HG03354 (cell line): ENCODE measurements around the gene HIVEP2.

Source experiments
- ATAC-seq: cut with Tn5 transposase; IDR thresholded peaks from one replicate; pipeline ENCODE4 v1.9.1; 2021; ENCODE audit warnings: mild to moderate bottlenecking; ENCODE audit not compliant: unreplicated experiment, poor library complexity, severe bottlenecking

Gene HIVEP2

DNA sequence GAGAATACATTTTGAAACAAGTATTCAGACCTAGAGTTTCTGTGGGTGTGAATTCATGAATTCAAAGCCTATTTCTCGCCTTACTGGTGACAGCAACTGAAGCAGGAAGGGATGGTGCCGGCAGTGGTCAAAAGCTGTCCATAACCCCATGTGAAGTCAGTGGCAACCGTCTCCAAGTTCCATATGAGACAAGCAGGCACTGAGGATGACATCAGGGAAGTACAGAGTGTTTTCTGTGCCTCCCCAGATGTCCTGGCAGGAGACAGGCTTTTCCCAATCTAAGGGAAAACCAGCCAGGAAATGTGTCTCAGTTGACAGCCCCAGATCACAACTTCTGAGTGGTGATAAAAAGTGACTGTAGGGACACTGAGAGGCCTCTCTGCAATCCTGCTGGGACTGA is 66.6 kb downstream of the HIVEP2 start:
- no peak for ATAC-seq

DNA sequence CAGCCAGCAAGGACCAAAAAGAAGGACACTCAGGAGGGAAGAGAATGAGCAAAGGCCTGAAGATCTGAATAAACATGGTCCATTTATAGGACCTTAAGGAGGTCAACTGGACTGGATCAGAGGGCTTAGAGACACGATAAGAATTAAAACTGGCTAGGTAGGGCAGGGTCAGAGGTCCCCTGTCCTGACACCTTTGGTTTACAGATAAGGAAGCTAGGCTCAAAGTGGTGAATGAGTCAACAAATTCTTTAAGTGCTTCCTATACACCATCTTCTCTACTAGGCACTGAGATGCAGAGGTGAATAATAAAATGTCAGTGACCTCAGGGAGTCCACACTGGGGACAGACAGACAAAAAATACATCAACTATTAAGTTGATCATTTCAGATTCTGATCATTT is 70.3 kb downstream of the HIVEP2 start:
- no peak for ATAC-seq

DNA sequence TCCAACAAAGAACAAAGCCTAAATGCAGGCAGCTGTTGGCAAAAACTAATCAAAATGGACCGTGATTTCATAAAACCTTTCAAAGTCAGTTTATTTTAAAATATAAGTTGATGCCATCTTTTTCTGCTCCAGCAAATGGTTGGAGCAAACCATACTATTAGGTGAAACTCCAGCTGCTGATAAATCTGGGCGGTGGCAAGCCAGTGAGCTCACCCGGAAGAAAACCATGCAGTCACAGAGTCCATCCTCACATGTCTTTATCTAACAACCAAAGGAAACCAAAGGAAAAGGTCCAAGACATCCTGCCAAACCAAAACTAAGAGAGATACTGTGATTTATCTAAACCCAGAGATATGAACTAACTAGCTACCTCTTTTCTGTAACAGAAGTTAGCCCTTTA is 72.6 kb downstream of the HIVEP2 start:
- no peak for ATAC-seq

DNA sequence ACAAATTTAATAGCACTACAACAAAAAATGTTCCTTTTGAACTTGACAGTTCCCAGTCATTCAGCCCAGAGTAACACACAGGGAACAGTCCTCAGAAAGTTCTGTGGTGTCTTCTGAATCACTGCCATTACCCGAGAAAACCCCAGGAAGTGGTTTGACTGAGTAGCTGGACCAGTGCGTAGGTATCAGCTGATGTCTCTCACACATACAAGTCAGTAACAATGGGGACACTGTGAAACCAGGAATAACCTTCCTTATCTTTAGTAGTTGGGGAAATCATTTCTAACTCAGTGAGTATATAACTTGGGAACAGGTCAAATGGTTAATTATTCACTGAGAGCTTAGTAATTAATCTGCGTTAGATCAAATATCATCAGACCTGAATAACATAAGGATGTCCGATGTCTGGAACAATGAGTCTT is 73.1 kb downstream of the HIVEP2 start:
- ATAC-seq, result peak; percentile 86

DNA sequence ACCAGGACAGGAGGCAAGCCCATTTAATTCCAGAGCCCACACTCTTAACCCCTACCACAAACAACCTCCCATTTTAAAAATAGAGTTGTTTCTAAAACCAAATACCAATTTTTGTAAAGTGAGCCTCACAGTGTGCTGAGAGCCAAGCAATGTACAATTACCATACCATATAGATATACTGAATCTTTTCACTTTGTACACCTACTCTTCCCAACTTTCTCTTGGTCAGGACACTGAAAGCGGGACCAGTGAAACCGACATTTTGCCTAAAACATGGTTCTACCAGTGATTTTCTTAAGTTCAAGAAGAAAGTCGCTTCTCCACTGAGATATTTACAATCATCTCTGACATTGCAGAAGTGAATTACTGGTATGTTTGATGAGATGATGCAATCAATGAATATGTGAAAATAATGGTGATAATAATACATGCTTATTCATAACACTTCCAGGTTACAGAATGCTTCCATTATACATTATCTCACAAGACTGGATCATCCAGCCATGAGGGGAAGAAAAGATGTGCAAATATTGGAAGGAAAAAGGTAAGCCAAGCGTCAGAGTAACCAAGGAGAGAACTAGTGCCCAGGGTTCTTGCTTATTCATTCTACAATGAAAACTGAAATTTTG is 74.1 kb downstream of the HIVEP2 start:
- ATAC-seq, result no peak

DNA sequence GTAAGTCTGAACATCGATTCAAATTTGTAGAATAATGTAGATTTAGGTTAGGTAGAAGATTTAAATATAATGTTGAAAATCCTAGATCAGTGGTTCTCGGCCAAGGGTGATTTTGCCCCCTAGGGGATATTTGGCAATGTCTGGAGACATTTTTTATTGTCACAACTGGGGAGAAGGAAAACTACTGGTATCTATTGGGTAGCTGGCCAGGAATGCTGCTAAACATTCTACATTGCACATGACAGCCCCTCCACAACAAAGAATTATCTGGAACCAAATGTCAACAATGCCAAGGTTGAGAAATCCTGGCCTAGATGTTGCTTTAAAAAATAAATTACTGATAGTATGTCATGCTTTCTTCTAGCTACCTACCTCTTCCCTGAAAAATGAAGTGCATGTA is 76.1 kb downstream of the HIVEP2 start:
- ATAC-seq, result no peak

DNA sequence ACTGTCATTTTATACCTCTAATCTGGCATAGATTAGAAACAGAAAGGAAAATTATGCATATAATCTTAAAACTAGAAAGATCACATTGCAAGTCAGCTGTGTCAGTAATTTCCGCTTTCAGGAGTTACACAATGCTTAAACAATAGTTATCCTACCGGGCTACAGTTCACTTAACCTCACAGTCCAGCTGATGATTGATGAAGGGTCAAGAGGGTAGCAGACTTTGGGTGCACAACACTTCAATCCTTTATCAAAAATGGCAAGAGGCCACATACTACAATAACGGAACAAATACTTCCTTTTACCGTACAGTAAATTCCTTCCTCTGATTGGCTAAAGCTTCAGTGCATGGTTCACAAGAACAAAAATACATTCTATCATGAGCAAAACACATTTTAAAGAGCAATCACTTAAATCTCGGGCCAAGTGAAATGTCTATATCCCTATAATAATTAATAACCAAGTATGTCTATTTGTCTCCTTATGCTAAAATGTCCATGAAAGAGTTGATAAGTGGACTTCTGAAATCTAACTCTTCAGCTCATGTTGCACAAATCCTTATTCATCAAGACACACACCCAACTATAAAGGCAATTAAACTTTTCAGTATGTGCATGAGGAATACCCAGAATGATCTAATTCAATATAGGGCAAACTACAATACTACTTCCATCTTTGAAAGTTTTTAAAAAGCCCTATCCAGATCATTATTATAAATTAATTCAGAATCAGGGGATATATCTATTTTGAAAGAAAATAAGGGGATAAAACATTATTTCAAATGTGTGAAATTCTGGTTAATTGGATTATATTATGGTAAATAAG is 76.8 kb downstream of the HIVEP2 start:
- peak; percentile 58 for ATAC-seq

DNA sequence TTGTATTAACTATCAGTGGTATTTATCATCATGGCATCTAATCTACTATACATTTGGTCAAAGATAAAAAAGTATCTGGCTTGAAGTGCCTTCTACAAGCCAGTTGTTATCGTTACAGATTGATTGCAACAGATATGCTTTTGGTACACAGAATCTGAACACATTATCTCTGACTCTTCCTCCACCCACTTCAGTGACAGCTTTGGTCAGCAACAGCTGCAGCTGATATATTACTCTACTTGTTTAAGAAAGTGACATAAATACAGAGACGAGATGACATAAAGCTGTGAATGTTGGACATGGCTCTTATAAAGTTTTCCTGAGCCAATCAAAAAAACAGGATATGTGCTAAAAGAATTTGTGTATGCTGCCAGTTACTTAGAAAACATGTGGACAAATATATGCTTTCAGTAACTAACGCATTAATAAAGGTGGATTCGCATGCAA is 77.6 kb downstream of the HIVEP2 start:
- no peak for ATAC-seq

DNA sequence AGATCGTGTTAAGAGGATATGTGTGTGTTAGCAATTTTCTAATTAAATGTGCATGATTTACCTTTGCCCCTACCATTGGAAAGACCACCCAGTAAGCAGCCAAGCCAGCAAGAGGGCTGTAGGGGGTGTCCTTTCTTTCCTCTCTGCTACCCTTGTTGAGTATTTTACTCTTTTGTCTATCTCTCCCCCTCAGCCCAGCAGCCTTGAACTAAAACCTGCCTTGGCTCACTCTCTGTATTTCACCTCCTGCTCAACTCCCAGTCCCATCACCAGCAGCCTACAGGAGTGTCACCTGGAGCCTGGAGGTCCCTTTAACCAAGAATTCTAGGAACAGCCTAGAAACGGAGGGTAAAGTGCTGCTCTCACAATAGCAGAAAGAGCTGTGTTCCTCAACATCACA is 81.0 kb downstream of the HIVEP2 start:
- ATAC-seq, result no peak

DNA sequence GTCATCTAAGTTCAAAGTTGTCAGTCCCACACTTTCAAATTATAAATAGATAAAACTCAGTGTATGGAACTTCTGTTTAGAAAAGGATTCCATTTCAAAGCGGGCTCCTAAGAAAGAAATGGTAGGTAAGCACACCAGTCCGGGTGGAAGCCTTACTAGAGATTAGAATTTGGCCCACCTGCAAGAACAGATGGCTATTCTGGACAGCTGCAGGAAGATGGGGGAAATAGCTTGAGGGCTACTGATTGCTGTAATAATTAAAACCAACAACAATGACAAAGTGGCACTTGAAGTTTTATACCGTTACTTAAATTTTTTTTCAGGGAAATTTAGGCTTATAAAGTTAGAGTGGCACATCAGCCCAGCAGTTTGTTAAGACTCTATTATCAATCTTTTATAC is 83.3 kb downstream of the HIVEP2 start:
- ATAC-seq, result no peak

DNA sequence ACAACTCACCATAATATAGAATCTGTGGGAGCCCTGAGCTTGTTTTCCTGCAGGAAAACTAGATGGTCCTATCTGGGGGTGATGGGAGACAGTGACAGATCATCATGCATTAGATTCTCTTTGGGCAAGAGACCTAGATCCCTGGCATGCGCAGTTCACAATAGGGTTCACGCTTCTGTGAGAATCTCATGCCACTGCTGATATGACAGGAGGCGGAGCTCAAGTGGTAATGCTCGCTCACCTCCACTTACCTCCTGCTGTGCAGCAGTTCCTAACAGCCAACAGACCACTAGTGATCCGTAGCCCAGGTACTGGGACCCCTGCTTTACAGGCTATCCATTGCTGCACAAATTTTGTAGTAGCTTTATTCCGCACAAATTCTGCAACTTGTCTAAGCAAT is 84.5 kb downstream of the HIVEP2 start:
- ATAC-seq, result no peak

DNA sequence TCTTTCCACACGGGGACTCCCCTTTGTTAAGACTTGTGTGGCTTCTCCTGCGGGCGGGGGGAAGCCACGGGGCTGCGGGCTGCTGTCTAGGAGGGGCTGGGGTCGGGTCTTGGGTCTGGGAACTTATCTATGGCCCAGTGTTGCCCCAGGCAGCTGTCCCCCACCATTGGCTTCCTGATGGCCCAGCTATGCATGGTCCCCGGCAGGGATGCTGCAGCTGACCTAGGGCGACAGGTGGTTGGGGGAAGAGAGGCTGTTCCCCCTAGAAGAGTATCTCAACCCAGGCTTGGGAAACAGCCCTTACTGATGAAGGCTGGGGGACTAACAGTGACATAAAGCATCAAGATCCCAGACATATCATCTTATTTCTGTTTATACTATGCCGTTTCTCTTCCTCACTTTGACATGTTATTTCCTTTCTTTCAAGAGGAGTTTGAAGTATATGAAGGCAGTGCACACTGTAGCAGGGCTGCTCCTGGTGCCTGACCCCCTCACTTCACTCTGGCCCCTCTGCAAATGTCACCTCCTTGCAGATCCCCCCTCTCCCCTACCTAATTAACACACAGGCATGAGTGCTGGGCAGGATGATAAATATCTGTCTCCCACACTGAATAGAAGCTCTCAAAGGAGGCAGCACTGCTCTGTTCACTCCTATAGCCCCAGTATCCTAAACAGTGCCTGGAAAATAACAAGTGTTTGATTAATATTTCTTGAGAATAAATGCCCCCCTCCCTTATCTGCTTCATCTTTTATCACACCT is 87.0 kb downstream of the HIVEP2 start:
- ATAC-seq, result peak; percentile 12

DNA sequence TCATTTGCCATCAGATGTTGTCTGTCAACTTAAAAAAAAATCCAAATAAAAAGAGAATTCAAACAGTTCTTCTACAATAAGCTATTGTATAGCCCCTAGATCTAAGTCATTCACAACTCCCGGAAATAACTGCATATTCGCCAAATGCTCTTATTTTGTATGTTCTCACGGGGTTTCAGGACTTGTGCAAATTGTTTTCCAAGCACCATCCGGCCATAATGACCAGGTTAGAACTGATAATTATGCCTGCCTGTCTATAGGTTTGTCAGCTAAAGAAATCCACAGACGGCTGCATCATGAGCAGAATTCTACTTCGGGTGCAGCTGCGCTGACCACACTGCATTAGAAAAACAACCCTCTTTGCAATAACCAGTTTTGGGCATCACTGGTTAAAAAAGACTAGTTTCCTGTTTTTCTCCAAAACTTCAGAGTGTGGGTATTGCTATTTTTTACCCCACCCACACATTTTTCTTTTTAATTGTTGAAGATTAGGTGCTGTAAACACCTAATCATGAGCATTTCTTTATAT is 87.7 kb downstream of the HIVEP2 start:
- ATAC-seq, result peak; percentile 61

DNA sequence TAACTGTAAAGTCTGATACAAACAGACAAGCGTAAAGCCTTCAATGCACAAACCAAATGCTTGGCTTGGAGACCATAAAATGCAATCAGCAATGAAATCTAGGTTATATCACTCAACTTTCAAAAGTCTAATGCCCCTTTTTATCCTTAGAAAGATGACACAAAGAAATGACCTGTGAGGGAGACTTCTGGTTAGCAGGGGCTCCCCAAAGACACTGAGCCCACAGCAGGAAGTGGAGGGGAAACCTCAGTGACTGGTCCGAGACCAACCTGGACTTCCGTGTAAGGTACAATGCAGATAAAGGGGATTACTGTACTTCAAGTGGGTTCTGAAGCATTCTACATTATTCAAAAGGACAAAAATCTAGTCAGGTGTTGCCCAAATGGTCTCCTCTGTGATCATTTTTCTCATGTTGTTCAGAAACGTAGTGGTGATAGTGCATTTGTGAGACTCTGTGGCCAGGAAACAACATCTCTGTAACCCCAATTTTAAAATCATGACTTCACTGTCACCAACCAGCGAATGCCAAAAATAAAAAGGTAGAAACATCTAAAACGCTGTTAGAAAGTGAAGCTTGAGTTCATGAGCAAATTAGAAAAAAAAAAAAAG is 88.2 kb downstream of the HIVEP2 start:
- peak; percentile 66 for ATAC-seq

DNA sequence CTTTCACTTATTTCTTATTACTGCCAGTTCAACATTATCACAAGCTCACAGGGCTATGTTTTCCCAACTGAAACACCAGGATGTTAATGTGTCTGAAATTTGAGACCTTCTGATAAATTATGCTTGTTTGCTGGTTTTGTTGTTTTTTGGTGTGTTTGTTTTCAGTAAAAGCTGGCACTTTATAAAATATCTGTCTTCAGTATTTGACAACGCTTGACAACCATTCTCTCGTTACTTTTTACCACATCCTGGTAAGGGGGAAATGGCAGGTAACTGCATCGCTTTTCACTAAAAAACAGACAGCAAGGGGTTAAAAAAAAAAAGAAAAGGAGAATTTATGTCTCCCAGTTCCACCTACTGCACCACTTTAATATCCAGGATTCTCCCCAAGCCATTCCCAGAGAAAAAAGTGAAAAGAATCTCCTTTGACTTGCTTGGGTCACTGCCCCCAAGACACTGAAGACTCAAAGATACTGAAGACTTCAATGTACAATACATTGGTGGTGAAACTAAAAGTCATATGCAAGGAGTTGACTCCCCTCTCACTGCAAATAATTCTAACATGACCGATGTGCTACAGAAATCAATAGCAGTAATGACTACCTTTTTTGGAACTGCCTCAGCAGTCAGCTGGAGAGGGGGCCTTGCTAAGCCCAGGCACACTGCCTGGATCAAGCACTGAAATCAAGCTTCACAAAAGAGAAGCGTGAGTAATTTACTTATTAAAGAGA is 88.9 kb downstream of the HIVEP2 start:
- peak; percentile 40 for ATAC-seq

DNA sequence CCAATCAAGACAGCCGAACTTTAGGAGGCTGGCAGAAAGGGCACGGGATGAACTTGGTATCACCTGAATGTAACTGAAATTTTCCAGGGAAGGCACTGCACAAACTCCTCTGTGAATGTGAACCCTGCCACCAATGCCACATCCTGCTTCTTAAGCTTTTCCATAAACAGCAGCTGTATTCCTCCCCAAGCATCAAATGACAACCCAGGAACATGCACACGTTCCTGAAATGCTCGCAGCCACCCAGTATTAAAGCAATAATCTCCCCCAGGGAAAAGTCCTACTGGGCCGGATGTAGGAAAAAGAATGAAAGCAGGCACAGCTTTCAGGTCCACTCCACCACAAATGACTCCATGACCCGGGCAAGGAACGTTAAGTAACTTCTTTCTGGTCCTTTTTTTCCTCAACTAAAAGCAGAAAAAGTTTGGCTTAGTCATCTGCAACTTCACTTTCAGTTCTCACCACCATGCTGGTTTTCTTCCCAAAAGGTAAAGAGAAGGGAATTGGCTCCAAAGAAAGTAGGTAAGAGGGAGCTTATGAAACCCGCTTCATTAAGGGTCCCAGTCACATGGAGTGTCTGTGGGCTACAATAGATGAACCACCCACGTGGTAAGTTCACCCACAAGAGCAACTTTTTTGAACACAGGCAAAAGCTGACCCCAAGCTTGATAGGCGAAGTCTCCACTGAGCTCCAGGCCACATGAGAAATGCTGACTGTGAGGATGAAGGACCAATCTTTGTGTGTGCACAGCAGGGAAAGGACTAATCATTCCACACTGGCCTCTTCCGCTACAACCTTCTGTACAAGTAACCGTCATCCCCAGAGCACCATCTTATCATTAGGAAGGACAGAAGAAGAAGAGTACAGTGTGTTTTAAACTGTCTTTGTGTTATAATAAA is 90.1 kb downstream of the HIVEP2 start:
- no peak for ATAC-seq

DNA sequence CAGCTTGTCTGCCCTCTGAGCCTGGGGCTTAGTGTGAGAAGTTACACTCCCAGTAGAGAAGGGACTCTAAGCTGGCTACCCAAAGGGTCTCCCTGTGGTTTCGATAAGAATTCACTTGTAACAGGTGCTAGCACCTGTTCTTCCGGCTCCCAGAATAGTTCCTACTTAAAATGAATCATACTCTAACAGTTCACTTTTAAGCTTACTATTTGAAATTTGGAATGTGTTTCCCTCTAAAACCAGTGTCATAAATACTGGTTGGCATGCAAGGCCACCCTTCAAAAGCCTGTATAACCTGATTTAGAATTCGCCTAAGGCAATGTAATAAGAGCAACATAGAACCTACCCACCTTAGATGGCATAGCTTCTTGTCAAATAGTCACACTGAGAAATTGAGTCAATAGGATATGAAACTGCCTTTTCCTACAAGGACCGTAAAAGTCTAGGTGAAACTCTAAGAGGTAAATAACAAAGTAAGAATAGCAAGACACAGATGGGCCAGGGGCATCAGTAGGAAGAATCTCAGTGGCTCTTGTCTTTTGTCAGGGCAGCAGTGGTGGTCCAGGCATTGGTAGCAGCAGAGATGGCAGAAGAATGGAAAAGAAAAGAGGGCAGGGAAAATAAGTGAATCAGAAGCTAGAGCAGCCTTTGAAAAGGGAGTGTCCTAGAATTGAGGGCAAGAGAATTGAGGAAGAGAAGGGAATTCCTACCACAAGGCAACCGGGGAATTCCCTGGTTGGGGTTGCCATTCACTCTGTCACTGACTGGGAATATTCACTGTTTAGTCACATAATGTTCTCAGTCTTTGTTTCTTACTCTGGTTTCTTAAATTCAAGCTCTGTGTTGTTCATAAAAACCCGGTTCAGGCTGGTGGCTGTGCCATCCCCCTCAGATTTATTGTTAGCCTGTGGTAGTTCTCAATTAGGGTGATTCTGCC is 91.5 kb downstream of the HIVEP2 start:
- no peak for ATAC-seq
